ENCODE data around the gene AKIRIN1. TPM values are rescaled to one million over a fixed set of nuclear protein-coding genes. Genes with fewer than 3 reads are reported as not detected.

The AKIRIN1 gene
- total and polyA plus RNA-seq, 10 of the 15 experiments (the other 5 are each of a cell fraction or from before 2014, with no cell fraction given), result 7.5 to 72.3 (median 50.4) TPM

- ATAC-seq, result no peak
- intact Hi-C loops (cut with micrococcal nuclease; ENCODE audit: unreplicated experiment) (loop anchor here (5.0 kb wide), 1 partner anchor 122 kb away; the partner anchor contains the start of gene MYCBP), in situ Hi-C loops (cut with MboI) (no loop called here)
- Histone ChIP-seq H3K27me3 (replicated peaks in 1 of 2; ENCODE audit: control insufficient read depth in 2 of 2, insufficient read depth in 2 of 2, low read length in 1 of 2) (no peaks in the 10 kb centered on the region), H3K79me2 (ENCODE audit: control insufficient read depth, insufficient read depth, low read length) (peaks cover 75% of the 10 kb centered on the region), H3K9me3 (replicated peaks; ENCODE audit: control insufficient read depth, insufficient read depth, low read length) (no peaks in the 10 kb centered on the region), H2AFZ (ENCODE audit: control insufficient read depth, low read depth, low read length) (no peak overlapping the region), H3K4me3 (no peak overlapping the region), H3K27ac (ENCODE audit: control insufficient read depth, insufficient read depth) (no peak overlapping the region), H3K4me1 (ENCODE audit: control insufficient read depth, insufficient read depth, low read length) (no peaks in the 10 kb centered on the region), H3K36me3 (ENCODE audit: control insufficient read depth in 2 of 2, insufficient read depth in 2 of 2, low read length in 1 of 2) (peaks cover 0 to 21% of the 10 kb centered on the region in 2 experiments; a peak in 3 of 4 replicates), H3K4me2 (ENCODE audit: control insufficient read depth, insufficient read depth) (peak overlapping the region; percentile 57), H4K20me1 (ENCODE audit: control insufficient read depth, insufficient read depth) (no peaks in the 10 kb centered on the region), H3K9ac (ENCODE audit: control insufficient read depth, insufficient read depth, low read length) (no peak overlapping the region)
- ChIA-PET POLR2A (interaction anchor here (0.6 to 1.2 kb wide), 3 partner anchors 13 to 33 kb away, joined by 3 read pairs; partner anchors contain the start of gene NDUFS5), RAD21 (ENCODE audit: unreplicated experiment) (no interaction called here), CTCF (no interaction called here), SMC1A (ENCODE audit: uncharacterized antibody, unreplicated experiment) (no interaction called here)
- FAIRE-seq, result no peak
- no TSS peak for BruUV-seq (replicated peaks)
- 88% methylated on average over 5 of the region's 5 CpGs for WGBS (ENCODE audit: insufficient coverage, insufficient replicate concordance, low lambda C conversion rate, missing lambda C conversion rate)
- DNase-seq (ENCODE audit: low read depth, low spot score), result no peak
- TF ChIP-seq TCF3 (IDR thresholded peaks at IDR 0.05; ENCODE audit: borderline replicate concordance, insufficient read depth, low read depth, low read length) (no peak), HDAC6 (IDR thresholded peaks at IDR 0.05; ENCODE audit: unreplicated experiment) (no peak), STAT1 (conservative IDR thresholded peaks at IDR 0.05) (no peak), SUZ12 (IDR thresholded peaks at IDR 0.05; ENCODE audit: unreplicated experiment) (no peak), PML (IDR thresholded peaks at IDR 0.05; ENCODE audit: low read length) (no peak), SUPT20H (IDR thresholded peaks at IDR 0.05; ENCODE audit: borderline replicate concordance, control insufficient read depth, low read depth, low read length) (no peak), WRNIP1 (IDR thresholded peaks at IDR 0.05; ENCODE audit: borderline replicate concordance, low read depth, low read length) (no peak), SP1 (IDR thresholded peaks at IDR 0.05; ENCODE audit: low read depth, low read length) (no peak), RFX5 (IDR thresholded peaks at IDR 0.05; ENCODE audit: low read depth, low read length) (no peak), ESRRA (IDR thresholded peaks at IDR 0.05; ENCODE audit: low read length) (no peak), SIN3A (IDR thresholded peaks at IDR 0.05; ENCODE audit: low read depth, low read length) (no peak), CHD1 (IDR thresholded peaks at IDR 0.05; ENCODE audit: low read depth, low read length) (no peak), NRF1 (conservative IDR thresholded peaks at IDR 0.05; ENCODE audit: low read depth, low read length) (no peak), BACH1 (IDR thresholded peaks at IDR 0.05; ENCODE audit: borderline replicate concordance) (no peak), E4F1 (IDR thresholded peaks at IDR 0.05; ENCODE audit: borderline replicate concordance, partially characterized antibody) (no peak)
- TF ChIP-seq, protein P1, sequence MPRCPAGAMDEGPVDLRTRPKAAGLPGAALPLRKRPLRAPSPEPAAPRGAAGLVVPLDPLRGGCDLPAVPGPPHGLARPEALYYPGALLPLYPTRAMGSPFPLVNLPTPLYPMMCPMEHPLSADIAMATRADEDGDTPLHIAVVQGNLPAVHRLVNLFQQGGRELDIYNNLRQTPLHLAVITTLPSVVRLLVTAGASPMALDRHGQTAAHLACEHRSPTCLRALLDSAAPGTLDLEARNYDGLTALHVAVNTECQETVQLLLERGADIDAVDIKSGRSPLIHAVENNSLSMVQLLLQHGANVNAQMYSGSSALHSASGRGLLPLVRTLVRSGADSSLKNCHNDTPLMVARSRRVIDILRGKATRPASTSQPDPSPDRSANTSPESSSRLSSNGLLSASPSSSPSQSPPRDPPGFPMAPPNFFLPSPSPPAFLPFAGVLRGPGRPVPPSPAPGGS (IDR thresholded peaks at IDR 0.05; ENCODE audit: borderline replicate concordance, insufficient read depth, low read depth, low read length, poor library complexity, severe bottlenecking), result no peak
- TF ChIP-seq, protein P2, sequence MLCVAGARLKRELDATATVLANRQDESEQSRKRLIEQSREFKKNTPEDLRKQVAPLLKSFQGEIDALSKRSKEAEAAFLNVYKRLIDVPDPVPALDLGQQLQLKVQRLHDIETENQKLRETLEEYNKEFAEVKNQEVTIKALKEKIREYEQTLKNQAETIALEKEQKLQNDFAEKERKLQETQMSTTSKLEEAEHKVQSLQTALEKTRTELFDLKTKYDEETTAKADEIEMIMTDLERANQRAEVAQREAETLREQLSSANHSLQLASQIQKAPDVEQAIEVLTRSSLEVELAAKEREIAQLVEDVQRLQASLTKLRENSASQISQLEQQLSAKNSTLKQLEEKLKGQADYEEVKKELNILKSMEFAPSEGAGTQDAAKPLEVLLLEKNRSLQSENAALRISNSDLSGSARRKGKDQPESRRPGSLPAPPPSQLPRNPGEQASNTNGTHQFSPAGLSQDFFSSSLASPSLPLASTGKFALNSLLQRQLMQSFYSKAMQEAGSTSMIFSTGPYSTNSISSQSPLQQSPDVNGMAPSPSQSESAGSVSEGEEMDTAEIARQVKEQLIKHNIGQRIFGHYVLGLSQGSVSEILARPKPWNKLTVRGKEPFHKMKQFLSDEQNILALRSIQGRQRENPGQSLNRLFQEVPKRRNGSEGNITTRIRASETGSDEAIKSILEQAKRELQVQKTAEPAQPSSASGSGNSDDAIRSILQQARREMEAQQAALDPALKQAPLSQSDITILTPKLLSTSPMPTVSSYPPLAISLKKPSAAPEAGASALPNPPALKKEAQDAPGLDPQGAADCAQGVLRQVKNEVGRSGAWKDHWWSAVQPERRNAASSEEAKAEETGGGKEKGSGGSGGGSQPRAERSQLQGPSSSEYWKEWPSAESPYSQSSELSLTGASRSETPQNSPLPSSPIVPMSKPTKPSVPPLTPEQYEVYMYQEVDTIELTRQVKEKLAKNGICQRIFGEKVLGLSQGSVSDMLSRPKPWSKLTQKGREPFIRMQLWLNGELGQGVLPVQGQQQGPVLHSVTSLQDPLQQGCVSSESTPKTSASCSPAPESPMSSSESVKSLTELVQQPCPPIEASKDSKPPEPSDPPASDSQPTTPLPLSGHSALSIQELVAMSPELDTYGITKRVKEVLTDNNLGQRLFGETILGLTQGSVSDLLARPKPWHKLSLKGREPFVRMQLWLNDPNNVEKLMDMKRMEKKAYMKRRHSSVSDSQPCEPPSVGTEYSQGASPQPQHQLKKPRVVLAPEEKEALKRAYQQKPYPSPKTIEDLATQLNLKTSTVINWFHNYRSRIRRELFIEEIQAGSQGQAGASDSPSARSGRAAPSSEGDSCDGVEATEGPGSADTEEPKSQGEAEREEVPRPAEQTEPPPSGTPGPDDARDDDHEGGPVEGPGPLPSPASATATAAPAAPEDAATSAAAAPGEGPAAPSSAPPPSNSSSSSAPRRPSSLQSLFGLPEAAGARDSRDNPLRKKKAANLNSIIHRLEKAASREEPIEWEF (IDR thresholded peaks at IDR 0.05; ENCODE audit: insufficient replicate concordance, low read depth, low read length), result no peak
These were observed 3.1 kb downstream of the AKIRIN1 start for GRCh38 chr1:38994196-38994595.
